ENCODE data around the gene SNAPC2. TPM values are rescaled to one million over a fixed set of nuclear protein-coding genes. Genes with fewer than 3 reads are reported as not detected.
A peak's percentile ranks its signal among the peaks of the same experiment; 100 is the strongest.
"Not testable (repeated sequence)": the region's sequence is repeated elsewhere in the genome, so short reads cannot be mapped to it uniquely, and the experiment has no call there.

The SNAPC2 gene
- total RNA-seq, 1 experiment from 2014 or later = 35.1 TPM

DNA sequence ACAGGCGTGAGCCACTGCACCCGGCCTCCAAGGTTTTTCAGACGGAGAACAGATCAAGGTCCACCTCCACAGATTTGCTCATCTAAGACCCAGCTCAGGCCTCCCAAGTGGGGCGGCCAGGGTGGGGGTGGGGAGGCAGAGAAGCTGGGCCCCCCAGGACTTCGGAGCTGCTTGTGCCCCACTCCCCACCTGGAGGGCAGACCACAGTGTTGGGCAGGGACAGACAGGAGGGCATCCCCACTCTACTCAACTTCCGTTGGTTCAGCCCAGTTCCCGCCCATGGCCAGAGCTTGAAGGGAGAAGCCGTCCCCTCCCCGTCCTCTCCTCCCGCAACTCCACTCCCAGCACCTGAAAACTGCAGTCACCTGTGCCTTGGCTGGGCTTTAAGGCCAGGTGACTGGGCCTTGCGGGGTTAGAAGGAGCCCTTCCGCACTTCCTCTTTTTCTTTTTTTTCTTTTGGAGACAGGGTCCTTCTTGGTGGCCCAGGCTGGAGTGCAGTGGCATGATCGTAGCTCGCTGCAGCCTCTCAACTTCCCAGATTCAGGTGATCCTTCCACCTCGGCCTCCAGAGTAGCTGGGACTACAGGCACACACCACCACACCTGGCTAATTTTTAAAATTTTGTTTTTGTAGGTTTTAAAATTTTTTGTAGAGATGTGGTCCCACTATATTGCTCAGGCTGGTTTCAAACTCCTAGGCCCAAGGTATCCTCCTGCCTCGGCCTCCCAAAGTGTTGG, 32.6 kb upstream of the SNAPC2 start:
- DNase-seq (ENCODE audit: low spot score) = no peak
- in situ Hi-C loops (cut with HindIII; ENCODE audit: low sequenced_read_pairs) = no loop called here

DNA sequence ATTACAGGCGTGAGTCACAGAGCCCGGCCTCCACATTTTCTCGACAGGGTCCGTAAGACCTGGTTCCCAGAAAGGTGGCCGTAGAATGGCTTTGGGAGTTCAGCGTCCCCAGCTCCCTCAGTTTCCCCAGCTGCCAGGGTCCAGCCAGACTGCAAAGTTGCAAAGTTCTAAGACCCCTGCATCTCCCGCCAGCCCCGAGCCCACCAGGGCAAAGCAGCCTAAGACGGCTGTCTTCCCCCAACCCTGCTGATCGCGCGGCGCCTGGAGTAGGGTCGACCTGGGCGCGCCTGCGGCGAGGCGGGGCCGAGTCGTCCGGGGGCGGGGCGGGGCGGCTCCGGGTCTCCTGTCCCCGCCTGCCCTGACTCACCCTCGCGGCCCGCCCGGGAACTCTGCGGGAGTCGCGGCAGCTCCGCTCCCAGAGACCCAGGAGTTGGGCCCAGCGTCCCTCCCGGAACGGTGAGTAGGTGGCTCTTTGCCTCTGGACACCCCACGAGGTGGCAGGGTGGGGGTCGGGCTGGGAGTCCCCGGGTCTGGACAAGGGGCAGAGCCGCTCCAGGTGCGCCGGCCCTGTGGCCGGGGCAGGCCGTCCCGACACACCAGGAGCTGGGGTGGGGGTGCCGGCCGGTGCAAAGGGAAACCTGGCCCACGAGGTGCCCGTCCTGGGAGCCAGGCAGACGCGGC, 31.9 kb upstream of the SNAPC2 start, which contains the start of gene LRRC8E:
Gene LRRC8E (plus strand): TSS at position 366 of the 681 bp plus-strand sequence. CDS start 7,094 bp downstream, outside the sequence.
- in situ Hi-C loops (cut with HindIII; ENCODE audit: low sequenced_read_pairs) = no loop called here
- no peak for DNase-seq (ENCODE audit: low spot score)

GRCh38 chr19:7888826-7889217, 31.3 kb upstream of the SNAPC2 start:
- in situ Hi-C loops (cut with HindIII; ENCODE audit: low sequenced_read_pairs) = no loop called here
- DNase-seq (ENCODE audit: low spot score) = no peak

GRCh38 chr19:7893362-7894101, 26.6 kb upstream of the SNAPC2 start:
- in situ Hi-C loops (cut with HindIII; ENCODE audit: low sequenced_read_pairs); DNase-seq (ENCODE audit: low spot score): not testable (repeated sequence)

- in situ Hi-C loops (cut with HindIII; ENCODE audit: low sequenced_read_pairs) = no loop called here
- no peak for DNase-seq (ENCODE audit: low spot score)
Observed at GRCh38 chr19:7894612-7895309, 25.4 kb upstream of the SNAPC2 start.

DNA sequence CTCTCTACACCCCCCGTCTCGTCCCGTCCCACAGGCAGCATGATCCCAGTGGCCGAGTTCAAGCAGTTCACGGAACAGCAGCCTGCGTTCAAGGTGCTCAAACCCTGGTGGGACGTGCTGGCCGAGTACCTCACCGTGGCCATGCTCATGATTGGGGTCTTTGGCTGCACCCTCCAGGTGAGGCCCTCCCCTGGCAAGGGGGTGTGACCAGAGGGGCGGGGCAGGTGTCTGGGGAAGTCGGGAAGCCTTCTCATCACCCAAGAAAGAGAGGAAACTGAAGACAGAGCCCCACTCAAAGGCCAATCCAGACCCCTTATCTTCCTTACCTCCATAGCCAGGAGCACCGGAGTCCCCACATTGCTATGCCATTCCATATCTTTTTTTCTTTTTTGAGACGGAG, 24.6 kb upstream of the SNAPC2 start:
- in situ Hi-C loops (cut with HindIII; ENCODE audit: low sequenced_read_pairs) = no loop called here
- no peak for DNase-seq (ENCODE audit: low spot score)

GRCh38 chr19:7897292-7897691, 22.8 kb upstream of the SNAPC2 start:
- no peak for DNase-seq (ENCODE audit: low spot score)
- in situ Hi-C loops (cut with HindIII; ENCODE audit: low sequenced_read_pairs) = no loop called here

DNA sequence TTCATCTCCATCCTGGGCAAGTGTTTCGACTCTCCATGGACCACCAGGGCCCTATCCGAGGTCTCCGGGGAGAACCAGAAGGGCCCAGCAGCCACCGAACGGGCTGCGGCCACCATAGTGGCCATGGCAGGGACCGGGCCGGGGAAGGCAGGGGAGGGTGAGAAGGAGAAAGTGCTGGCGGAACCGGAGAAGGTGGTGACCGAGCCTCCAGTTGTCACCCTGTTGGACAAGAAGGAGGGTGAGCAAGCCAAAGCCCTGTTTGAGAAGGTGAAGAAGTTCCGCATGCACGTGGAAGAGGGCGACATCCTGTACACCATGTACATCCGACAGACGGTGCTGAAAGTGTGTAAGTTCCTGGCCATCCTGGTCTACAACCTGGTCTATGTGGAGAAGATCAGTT, 21.2 kb upstream of the SNAPC2 start:
- in situ Hi-C loops (cut with HindIII; ENCODE audit: low sequenced_read_pairs) = no loop called here

GRCh38 chr19:7899751-7900378, 20.3 kb upstream of the SNAPC2 start:
- no peak for DNase-seq (ENCODE audit: low spot score)
- in situ Hi-C loops (cut with HindIII; ENCODE audit: low sequenced_read_pairs) = no loop called here

More for the DNA sequence above, 21.2 kb upstream of the SNAPC2 start:
- no peak for DNase-seq (ENCODE audit: low spot score)

GRCh38 chr19:7900401-7900870, 19.7 kb upstream of the SNAPC2 start:
- in situ Hi-C loops (cut with HindIII; ENCODE audit: low sequenced_read_pairs) = no loop called here
- DNase-seq (ENCODE audit: low spot score) = no peak

- DNase-seq (ENCODE audit: low spot score) = no peak
- in situ Hi-C loops (cut with HindIII; ENCODE audit: low sequenced_read_pairs) = no loop called here
Observed at GRCh38 chr19:7900931-7901330, 19.2 kb upstream of the SNAPC2 start.

DNA sequence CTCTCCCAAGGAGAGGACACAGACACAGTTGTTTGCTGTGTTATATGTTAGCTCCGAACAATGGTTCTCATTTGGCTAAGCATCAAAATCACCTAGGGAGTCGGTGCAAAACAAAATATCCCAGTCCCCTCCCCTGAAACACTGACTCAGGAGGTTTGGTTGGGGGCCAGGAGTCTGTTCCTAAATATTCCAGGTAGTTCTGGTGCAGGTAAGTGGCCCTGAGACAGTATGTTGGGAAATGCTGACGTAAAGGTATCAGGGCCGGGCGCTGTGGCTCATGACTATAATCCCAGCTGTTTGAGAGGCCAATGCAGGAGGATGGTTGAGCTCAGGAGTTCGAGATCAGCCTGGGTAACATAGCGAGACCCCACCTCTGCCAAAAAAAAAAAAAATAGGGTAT, 18.8 kb upstream of the SNAPC2 start:
- DNase-seq (ENCODE audit: low spot score) = no peak

DNA sequence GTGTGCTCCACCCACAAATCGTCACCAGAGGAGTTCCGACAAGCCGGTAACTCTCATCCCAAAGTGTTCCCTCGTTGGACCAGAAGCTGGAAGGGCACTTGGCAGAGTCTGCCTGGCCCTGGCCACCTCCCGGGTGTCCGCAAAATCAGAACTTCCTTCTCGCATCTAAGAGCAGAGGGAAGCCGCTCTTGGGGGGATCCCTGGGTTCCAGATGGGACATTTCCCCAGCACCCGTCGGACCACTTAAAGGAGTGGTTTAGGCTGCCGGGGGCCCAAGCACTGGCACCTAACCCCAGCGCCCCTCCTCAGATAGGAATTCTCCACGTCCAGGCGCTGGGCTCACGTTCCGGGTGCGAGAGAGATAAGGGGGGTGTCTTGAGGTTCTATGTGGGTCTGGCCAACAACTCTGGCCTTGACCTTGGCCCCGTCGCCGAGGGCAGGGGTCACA, 17.3 kb upstream of the SNAPC2 start:
- in situ Hi-C loops (cut with HindIII; ENCODE audit: low sequenced_read_pairs) = no loop called here
- DNase-seq (ENCODE audit: low spot score) = no peak

More for the DNA sequence above, 18.8 kb upstream of the SNAPC2 start:
- in situ Hi-C loops (cut with HindIII; ENCODE audit: low sequenced_read_pairs) = no loop called here

GRCh38 chr19:7903244-7904073, 16.7 kb upstream of the SNAPC2 start, which contains the start of gene MAP2K7:
Gene MAP2K7 (plus strand): TSS chr19:7903877. CDS start chr19:7903945, 68 bp downstream.
- DNase-seq (ENCODE audit: low spot score) = peak; percentile 98
- in situ Hi-C loops (cut with HindIII; ENCODE audit: low sequenced_read_pairs) = no loop called here

DNA sequence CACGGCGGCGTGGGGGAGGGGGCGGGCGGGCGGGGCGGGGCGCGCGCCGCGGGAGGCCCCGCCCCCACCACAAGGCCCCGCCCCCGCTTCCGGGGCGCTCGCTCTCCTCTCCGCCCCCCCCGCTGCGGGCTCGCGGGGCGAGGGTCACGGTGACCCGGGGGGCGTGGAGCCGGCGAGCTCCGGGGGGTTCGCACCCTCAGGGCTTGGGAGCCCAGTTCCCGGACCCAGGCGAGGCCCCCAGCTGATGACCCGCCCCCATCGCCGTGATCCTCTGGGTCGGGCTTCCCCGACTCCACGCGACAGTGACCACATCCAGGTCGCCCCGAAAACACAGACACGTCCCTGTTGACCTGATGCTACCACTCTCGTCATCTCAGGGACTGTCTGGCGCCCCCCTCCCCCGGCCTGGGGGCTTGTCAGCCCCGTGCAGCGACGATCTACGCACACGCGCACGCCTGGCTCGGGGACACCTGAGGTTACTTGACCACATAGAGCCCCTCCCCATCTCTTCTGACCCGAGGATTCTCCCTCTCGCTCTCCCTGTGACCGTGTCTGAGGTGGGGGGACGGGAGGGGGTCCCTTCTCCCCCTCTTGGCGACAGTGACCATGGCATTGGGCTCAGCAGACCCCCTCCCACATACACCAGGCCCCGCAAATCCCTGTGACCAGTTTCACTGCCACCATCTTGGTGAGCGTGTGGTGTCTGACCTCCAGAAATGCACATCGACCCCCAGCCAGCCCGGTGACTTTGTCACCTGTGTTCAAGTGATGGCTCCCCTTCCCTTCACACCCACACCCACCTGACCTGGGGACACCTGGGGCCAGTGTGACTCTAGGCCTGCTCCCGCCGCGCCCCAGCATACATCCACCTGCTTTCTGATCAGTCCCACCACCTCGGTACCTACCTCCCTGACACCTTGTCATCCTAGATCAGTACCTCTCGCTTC, 15.8 kb upstream of the SNAPC2 start:
- DNase-seq (ENCODE audit: low spot score) = no peak
- in situ Hi-C loops (cut with HindIII; ENCODE audit: low sequenced_read_pairs) = no loop called here

DNA sequence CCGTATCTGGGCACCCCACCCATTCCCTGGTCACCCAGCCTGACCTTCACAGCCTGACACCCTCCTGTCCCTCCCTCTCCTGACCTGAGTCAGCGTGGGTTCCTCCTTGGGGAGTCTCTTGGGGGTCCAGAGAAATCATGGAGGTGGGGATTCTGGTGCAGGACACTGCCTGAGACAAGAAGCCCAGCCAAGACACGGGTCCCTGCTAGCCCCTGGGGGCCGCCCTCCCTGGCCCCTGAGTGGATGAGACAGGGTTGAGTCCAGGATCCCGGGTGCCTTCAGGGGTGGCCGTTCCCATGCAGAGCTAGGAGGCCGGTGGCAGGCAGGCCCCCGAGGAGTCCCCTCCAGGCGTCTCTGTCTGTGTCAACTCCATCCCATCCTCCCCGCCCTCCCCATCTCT, 14.9 kb upstream of the SNAPC2 start:
- DNase-seq (ENCODE audit: low spot score) = no peak
- in situ Hi-C loops (cut with HindIII; ENCODE audit: low sequenced_read_pairs) = no loop called here

DNA sequence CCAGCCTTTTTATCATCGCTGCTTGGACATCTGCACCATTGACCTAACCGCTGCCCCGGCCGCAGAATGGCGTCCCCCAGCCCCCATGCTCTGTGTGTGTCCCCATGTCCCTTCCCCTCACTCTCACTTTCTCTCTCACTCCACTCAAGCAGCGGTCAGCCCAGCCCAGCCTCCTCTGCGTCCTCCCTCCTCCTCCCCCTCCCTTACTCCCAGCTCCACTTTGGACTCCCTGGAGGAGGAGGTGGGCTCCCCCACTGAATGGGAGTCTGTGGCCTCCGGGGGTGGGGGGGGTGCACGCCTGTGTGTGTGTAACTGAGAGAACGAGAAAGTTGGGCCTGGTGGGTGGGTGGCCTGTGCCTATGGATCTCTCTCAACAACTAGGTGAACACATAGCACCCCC, 14.3 kb upstream of the SNAPC2 start:
- no peak for DNase-seq (ENCODE audit: low spot score)
- in situ Hi-C loops (cut with HindIII; ENCODE audit: low sequenced_read_pairs) = no loop called here
